ENCODE data around the gene DIP2C. TPM values are rescaled to one million over a fixed set of nuclear protein-coding genes. Genes with fewer than 3 reads are reported as not detected.

DIP2C gene
- polyA plus RNA-seq, 1 of the 3 experiments (the other 2 are of a cell fraction), result 8.7 TPM

GRCh38 chr10:603745-604144 is 85.7 kb downstream of the DIP2C start:
- Histone ChIP-seq H3K4me1 (ENCODE audit: control insufficient read depth in 1 of 2, insufficient read depth in 2 of 2, low read depth in 1 of 2, low read length in 1 of 2) (peaks cover 12 to 30% of the 10 kb centered on the region in 2 experiments; a peak in 3 of 4 replicates), H4K20me1 (ENCODE audit: insufficient read depth) (peaks cover 37% of the 10 kb centered on the region), H3K9me3 (no peaks in the 10 kb centered on the region), H3K4me2 (no peak overlapping the region), H3K27me3 (ENCODE audit: insufficient read depth) (no peaks in the 10 kb centered on the region), H3K9me2 (no peaks in the 10 kb centered on the region), H3K79me2 (ENCODE audit: insufficient read depth) (peaks cover 87% of the 10 kb centered on the region), H3K4me3 (ENCODE audit: low read depth in 2 of 2, low read length in 1 of 2) (no peak overlapping the region), H3K27ac (ENCODE audit: low read depth in 2 of 2, low read length in 1 of 2) (no peak overlapping the region), H2AFZ (ENCODE audit: low read depth) (no peak overlapping the region), H3K36me3 (replicated peaks in 1 of 2; ENCODE audit: control insufficient read depth in 1 of 2, insufficient read depth in 2 of 2, low read length in 1 of 2) (no peaks in the 10 kb centered on the region), H3F3A (replicated peaks; ENCODE audit: insufficient read depth) (peaks cover 9% of the 10 kb centered on the region), H3K9ac (no peak overlapping the region)
- no peak for TF ChIP-seq REST (IDR thresholded peaks at IDR 0.05; ENCODE audit: low read depth, low read length)
- ChIA-PET POLR2A (no interaction called here), CTCF (no interaction called here)
- 88% methylated on average over 4 of the region's 6 CpGs for WGBS (ENCODE audit: low lambda C conversion rate)
- no peak for DNase-seq

GRCh38 chr10:602391-603005 is 87.0 kb downstream of the DIP2C start:
- H4K20me1 ChIP-seq (ENCODE audit: insufficient read depth), result peaks cover 31% of the 10 kb centered on the region
- H3K79me2 ChIP-seq (ENCODE audit: insufficient read depth), result peaks cover 90% of the 10 kb centered on the region
- H3K4me3 ChIP-seq (ENCODE audit: low read depth in 2 of 2, low read length in 1 of 2), result no peak overlapping the region
- H3F3A ChIP-seq (replicated peaks; ENCODE audit: insufficient read depth), result peaks cover 8% of the 10 kb centered on the region
- no peak for DNase-seq
- WGBS (ENCODE audit: low lambda C conversion rate), result 88% methylated on average over 10 of the region's 18 CpGs
- H3K4me2 ChIP-seq, result no peak overlapping the region
- no peak overlapping the region for H3K9ac ChIP-seq
- no peak overlapping the region for H3K27ac ChIP-seq (ENCODE audit: low read depth in 2 of 2, low read length in 1 of 2)
- POLR2A ChIA-PET, result no interaction called here
- TF ChIP-seq REST (IDR thresholded peaks at IDR 0.05; ENCODE audit: low read depth, low read length), result no peak
- no peak for TF ChIP-seq EP300 (IDR thresholded peaks at IDR 0.05; ENCODE audit: borderline replicate concordance in 1 of 2, low read depth in 1 of 2, low read length in 1 of 2)
- TF ChIP-seq SIN3A (IDR thresholded peaks at IDR 0.05; ENCODE audit: borderline replicate concordance, low read depth, low read length), result no peak
- TF ChIP-seq TEAD4 (IDR thresholded peaks at IDR 0.05; ENCODE audit: borderline replicate concordance, insufficient read depth), result no peak
- TF ChIP-seq TAF1 (IDR thresholded peaks at IDR 0.05; ENCODE audit: borderline replicate concordance, low read depth, low read length), result no peak
- no peak overlapping the region for H2AFZ ChIP-seq (ENCODE audit: low read depth)
- CTCF ChIA-PET, result no interaction called here
- no peaks in the 10 kb centered on the region for H3K36me3 ChIP-seq (replicated peaks in 1 of 2; ENCODE audit: control insufficient read depth in 1 of 2, insufficient read depth in 2 of 2, low read length in 1 of 2)
- peaks cover 15 to 39% of the 10 kb centered on the region in 2 experiments; a peak in 3 of 4 replicates for H3K4me1 ChIP-seq (ENCODE audit: control insufficient read depth in 1 of 2, insufficient read depth in 2 of 2, low read depth in 1 of 2, low read length in 1 of 2)
- H3K9me2 ChIP-seq, result no peaks in the 10 kb centered on the region
- H3K9me3 ChIP-seq, result no peaks in the 10 kb centered on the region
- H3K27me3 ChIP-seq (ENCODE audit: insufficient read depth), result no peaks in the 10 kb centered on the region
